DMS53 (cell line): ENCODE results near the gene DCDC2.
"Not testable (repeated sequence)": the region's sequence is repeated elsewhere in the genome, so short reads cannot be mapped to it uniquely, and the experiment has no call there.

Experiments used
- DNase-seq: peaks from one replicate; lab custom pipeline; 2025; lab: John Stamatoyannopoulos, UW

The DCDC2 gene

GRCh38 chr6:24324617-24325016 is 33.2 kb downstream of the DCDC2 start:
- DNase-seq, result no peak

GRCh38 chr6:24323632-24324337 is 34.1 kb downstream of the DCDC2 start:
- DNase-seq, result no peak

GRCh38 chr6:24322924-24323323 is 34.9 kb downstream of the DCDC2 start:
- DNase-seq, result no peak

GRCh38 chr6:24322446-24322845 is 35.4 kb downstream of the DCDC2 start:
- not testable (repeated sequence) for DNase-seq

GRCh38 chr6:24321538-24322162 is 36.2 kb downstream of the DCDC2 start:
- DNase-seq, result no peak

GRCh38 chr6:24313251-24314141 is 44.4 kb downstream of the DCDC2 start:
- DNase-seq, result no peak

- not testable (repeated sequence) for DNase-seq
Measured at GRCh38 chr6:24311775-24312174, 46.1 kb downstream of the DCDC2 start.

GRCh38 chr6:24307881-24308280 is 50.0 kb downstream of the DCDC2 start:
- DNase-seq, result no peak

GRCh38 chr6:24306936-24307335 is 50.9 kb downstream of the DCDC2 start:
- DNase-seq, result no peak

- DNase-seq, result no peak
Measured at GRCh38 chr6:24306038-24306437, 51.8 kb downstream of the DCDC2 start.

GRCh38 chr6:24296944-24297343 is 60.9 kb downstream of the DCDC2 start:
- DNase-seq, result no peak

GRCh38 chr6:24293852-24294251 is 64.0 kb downstream of the DCDC2 start:
- DNase-seq, result not testable (repeated sequence)

- no peak for DNase-seq
Measured at GRCh38 chr6:24287239-24287638, 70.6 kb downstream of the DCDC2 start.

- peak; percentile 75 for DNase-seq
Measured at GRCh38 chr6:24284006-24284405, 73.9 kb downstream of the DCDC2 start.

GRCh38 chr6:24283043-24283985 is 74.5 kb downstream of the DCDC2 start:
- DNase-seq, result peak; percentile 94

- DNase-seq, result peak; percentile 56
Measured at GRCh38 chr6:24274441-24275083, 83.3 kb downstream of the DCDC2 start.

- DNase-seq, result peak; percentile 54
Measured at GRCh38 chr6:24273096-24273870, 84.6 kb downstream of the DCDC2 start.

- no peak for DNase-seq
Measured at GRCh38 chr6:24272553-24272952, 85.3 kb downstream of the DCDC2 start.

- no peak for DNase-seq
Measured at GRCh38 chr6:24272148-24272547, 85.7 kb downstream of the DCDC2 start.

- DNase-seq, result peak; percentile 22
Measured at GRCh38 chr6:24270011-24270410, 87.8 kb downstream of the DCDC2 start.
